Panc1 (cell line): Measurements from ENCODE around the gene LDLRAD4. TPM values are rescaled to one million over a fixed set of nuclear protein-coding genes. Genes with fewer than 3 reads are reported as not detected.

Source experiments
- ATAC-seq: fragments of 200-7000 bp; cut with Tn5 transposase; 2 replicates; pipeline ENCODE4 v1.9.1; 2020; ENCODE audit warnings: mild to moderate bottlenecking, moderate library complexity
- BruUV-seq: library from RNA; stranded (reverse); fragments of 400-500 nt; replicated peaks from 2 replicates; lab custom pipeline; 2021; lab: Mats Ljungman, UMichigan
- CTCF ChIA-PET: fragments of 300-600 bp; sonication (Branson Sonifier 250); formaldehyde crosslinking; loops from one replicate; lab custom pipeline; 2022; ENCODE audit warnings: antibody characterized with exemption; lab: Charles Lee
- POLR2A ChIA-PET: fragments of 300-600 bp; sonication (Branson Sonifier 250); formaldehyde crosslinking; loops from one replicate; lab custom pipeline; 2022; ENCODE audit warnings: antibody characterized with exemption; lab: Charles Lee
- DNase-seq: peaks from one replicate; pipeline ENCODE4 v3.0.0-alpha.2; 2010; ENCODE audit warnings: low read depth, low spot score
- H3K27ac ChIP-seq: 2 replicates; pipeline ENCODE4 v1.5.1; 2011; ENCODE audit warnings: mild to moderate bottlenecking, low read length, inconsistent platforms
- H3K27me3 ChIP-seq: fragments of 200-500 bp; sonication (Bioruptor generic); 2 replicates; pipeline ENCODE4 v1.6.0; 2014; ENCODE audit warnings: low read length, inconsistent platforms; ENCODE audit not compliant: control insufficient read depth, insufficient read depth
- H3K36me3 ChIP-seq: fragments of 200-500 bp; sonication (Bioruptor generic); 2 replicates; pipeline ENCODE4 v1.5.1; 2014; ENCODE audit warnings: inconsistent platforms, mild to moderate bottlenecking, low read length, moderate library complexity; ENCODE audit not compliant: control insufficient read depth, insufficient read depth
- H3K4me1 ChIP-seq: 2 replicates; pipeline ENCODE4 v1.5.1; 2011; ENCODE audit warnings: inconsistent platforms, mild to moderate bottlenecking, low read length, moderate library complexity; ENCODE audit not compliant: control insufficient read depth, insufficient read depth
- H3K4me3 ChIP-seq, 2 experiments: 2 replicates each; pipeline ENCODE4 v1.5.1; 2011 to 2012; ENCODE audit warnings: low read depth in 2 of 2, low read length in 2 of 2, mild to moderate bottlenecking in 2 of 2, inconsistent platforms in 1 of 2, moderate library complexity in 1 of 2
- H3K9me3 ChIP-seq: fragments of 200-500 bp; sonication (Bioruptor generic); 2 replicates; pipeline ENCODE4 v1.5.1; 2014; ENCODE audit warnings: low read depth, mild to moderate bottlenecking, inconsistent platforms, low read length, moderate library complexity; ENCODE audit not compliant: control insufficient read depth, insufficient read depth
- CTCF ChIP-seq: fragments of 450-650 bp; IDR thresholded peaks from 2 replicates; pipeline ENCODE4 v1.5.1; 2017; ENCODE audit warnings: mild to moderate bottlenecking
- POLR2AphosphoS5 ChIP-seq: IDR thresholded peaks from 2 replicates; pipeline ENCODE4 v1.6.1; 2012; ENCODE audit warnings: mild to moderate bottlenecking, low read depth, low read length, moderate library complexity
- SIN3A ChIP-seq: IDR thresholded peaks from 2 replicates; pipeline ENCODE4 v1.6.1; 2012; ENCODE audit warnings: low read depth, mild to moderate bottlenecking, low read length, moderate library complexity, borderline replicate concordance; ENCODE audit not compliant: insufficient read depth
- TCF7L2 ChIP-seq: IDR thresholded peaks from 2 replicates; pipeline ENCODE4 v1.6.1; 2011; ENCODE audit warnings: mild to moderate bottlenecking, low read depth, low read length, inconsistent platforms
- in situ Hi-C: cut with HindIII; loops from 2 replicates; pipeline ENCODE4 v1.10.0; 2016; ENCODE audit warnings: low sequenced_read_pairs, low pct_unique_long_range_greater_than_20kb
- intact Hi-C: fragments of 100-400 bp; cut with micrococcal nuclease; formaldehyde crosslinking; loops from one replicate; pipeline ENCODE4 v1.10.0; 2022; ENCODE audit not compliant: unreplicated experiment
- total RNA-seq: library from RNA; stranded (reverse); gene quantifications from one replicate; pipeline ENCODE4 v1.2.1, GENCODE V29; 2021; ENCODE audit not compliant: unreplicated experiment
- TF ChIP-seq, protein P1 (sequence below), 2 experiments: IDR thresholded peaks; 2 replicates each; pipeline ENCODE4 v1.6.1; 2011 to 2012; ENCODE audit warnings: low read depth in 2 of 2, control low read depth in 1 of 2, low read length in 1 of 2, mild to moderate bottlenecking in 1 of 2, moderate library complexity in 1 of 2; ENCODE audit not compliant: insufficient read depth in 1 of 2

LDLRAD4 gene
- total RNA-seq, 1 experiment from 2014 or later, result 0.28 TPM

DNA sequence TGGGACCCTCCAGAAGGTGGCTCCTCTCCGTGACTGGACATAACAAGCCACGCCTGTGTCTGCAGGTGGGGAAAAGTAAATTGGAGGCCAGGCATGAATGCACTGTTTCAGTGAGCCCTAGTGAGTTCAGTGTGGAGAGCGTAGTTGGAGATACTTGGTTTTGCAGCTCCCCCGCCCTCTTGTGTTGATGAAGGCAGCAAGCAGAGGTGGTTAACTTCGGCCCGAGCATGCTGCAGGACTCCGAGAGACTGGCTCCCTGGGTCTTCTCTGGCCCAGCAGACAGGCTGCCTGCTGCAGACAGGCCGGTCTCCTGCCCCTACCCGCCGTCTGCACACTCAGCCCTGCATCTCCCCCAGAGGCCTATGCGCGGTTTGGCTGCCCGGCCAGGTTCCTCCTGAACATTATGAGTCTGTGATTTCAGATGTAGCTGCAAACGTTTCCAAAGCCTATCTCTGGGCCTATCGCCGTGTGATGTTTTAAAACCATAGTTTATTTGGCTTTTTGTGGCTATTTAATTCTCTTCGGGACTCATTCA lies 102.4 kb downstream of the LDLRAD4 start:
- BruUV-seq, result no TSS peak

DNA sequence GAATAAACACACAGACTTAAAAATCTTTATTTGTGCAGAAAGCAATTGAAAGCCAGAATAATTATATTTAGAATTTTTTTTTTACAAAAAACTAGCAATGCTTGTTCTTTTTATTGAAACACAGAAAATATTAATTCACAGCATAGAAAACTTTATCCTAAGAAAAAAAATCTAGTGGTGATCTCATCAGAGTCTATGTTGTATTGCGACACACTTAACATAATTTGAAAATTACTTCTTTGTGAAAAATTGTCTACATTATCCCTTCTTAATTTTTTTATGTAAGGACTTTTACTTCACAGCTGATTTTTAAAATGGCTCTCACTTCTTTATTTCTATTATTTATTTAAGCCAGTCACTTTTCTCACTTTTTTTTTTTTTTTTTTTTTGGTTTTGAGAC lies 103.4 kb downstream of the LDLRAD4 start:
- H3K27me3 ChIP-seq, result no peaks in the 10 kb centered on the region
- CTCF ChIA-PET, result no interaction called here
- BruUV-seq, result no TSS peak
- no peaks in the 10 kb centered on the region for H3K4me1 ChIP-seq
- DNase-seq, result no peak
- no peak overlapping the region for H3K27ac ChIP-seq
- no peak for ATAC-seq
- intact Hi-C loops, result no loop called here
- TF ChIP-seq POLR2AphosphoS5 (no peak), CTCF (no peak), SIN3A (no peak), TCF7L2 (no peak)
- TF ChIP-seq, protein P1, sequence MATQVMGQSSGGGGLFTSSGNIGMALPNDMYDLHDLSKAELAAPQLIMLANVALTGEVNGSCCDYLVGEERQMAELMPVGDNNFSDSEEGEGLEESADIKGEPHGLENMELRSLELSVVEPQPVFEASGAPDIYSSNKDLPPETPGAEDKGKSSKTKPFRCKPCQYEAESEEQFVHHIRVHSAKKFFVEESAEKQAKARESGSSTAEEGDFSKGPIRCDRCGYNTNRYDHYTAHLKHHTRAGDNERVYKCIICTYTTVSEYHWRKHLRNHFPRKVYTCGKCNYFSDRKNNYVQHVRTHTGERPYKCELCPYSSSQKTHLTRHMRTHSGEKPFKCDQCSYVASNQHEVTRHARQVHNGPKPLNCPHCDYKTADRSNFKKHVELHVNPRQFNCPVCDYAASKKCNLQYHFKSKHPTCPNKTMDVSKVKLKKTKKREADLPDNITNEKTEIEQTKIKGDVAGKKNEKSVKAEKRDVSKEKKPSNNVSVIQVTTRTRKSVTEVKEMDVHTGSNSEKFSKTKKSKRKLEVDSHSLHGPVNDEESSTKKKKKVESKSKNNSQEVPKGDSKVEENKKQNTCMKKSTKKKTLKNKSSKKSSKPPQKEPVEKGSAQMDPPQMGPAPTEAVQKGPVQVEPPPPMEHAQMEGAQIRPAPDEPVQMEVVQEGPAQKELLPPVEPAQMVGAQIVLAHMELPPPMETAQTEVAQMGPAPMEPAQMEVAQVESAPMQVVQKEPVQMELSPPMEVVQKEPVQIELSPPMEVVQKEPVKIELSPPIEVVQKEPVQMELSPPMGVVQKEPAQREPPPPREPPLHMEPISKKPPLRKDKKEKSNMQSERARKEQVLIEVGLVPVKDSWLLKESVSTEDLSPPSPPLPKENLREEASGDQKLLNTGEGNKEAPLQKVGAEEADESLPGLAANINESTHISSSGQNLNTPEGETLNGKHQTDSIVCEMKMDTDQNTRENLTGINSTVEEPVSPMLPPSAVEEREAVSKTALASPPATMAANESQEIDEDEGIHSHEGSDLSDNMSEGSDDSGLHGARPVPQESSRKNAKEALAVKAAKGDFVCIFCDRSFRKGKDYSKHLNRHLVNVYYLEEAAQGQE (IDR thresholded peaks at IDR 0.05; ENCODE audit: insufficient read depth in 1 of 2, low read depth in 2 of 2, low read length in 1 of 2), result no peak
- H3K9me3 ChIP-seq, result no peaks in the 10 kb centered on the region
- POLR2A ChIA-PET, result no interaction called here
- H3K4me3 ChIP-seq, result no peak overlapping the region
- no peaks in the 10 kb centered on the region for H3K36me3 ChIP-seq
- in situ Hi-C loops, result no loop called here

More for the DNA sequence above, 102.4 kb downstream of the LDLRAD4 start:
- Histone ChIP-seq H3K4me3 (no peak overlapping the region), H3K27ac (no peak overlapping the region), H3K27me3 (no peaks in the 10 kb centered on the region), H3K9me3 (no peaks in the 10 kb centered on the region), H3K36me3 (no peaks in the 10 kb centered on the region), H3K4me1 (no peaks in the 10 kb centered on the region)
- no peak for DNase-seq
- intact Hi-C loops, result no loop called here
- no peak for TF ChIP-seq SIN3A
- TF ChIP-seq, protein P1 (IDR thresholded peaks at IDR 0.05; ENCODE audit: insufficient read depth in 1 of 2, low read depth in 2 of 2, low read length in 1 of 2), result no peak
- no peak for TF ChIP-seq CTCF
- no peak for TF ChIP-seq TCF7L2
- no peak for TF ChIP-seq POLR2AphosphoS5
- ChIA-PET CTCF (no interaction called here), POLR2A (no interaction called here)
- in situ Hi-C loops, result no loop called here
- no peak for ATAC-seq
